Thyroid gland (tissue), 4 donors: ENCODE data around the gene CDC42EP4.

Experiments used
- POLR2A ChIP-seq, 2 donors: fragments of 450-650 bp; IDR thresholded peaks; one replicate each; pipeline ENCODE4 v1.6.1; 2017; ENCODE audit warnings: antibody characterized with exemption in 2 of 2, mild to moderate bottlenecking in 2 of 2, moderate library complexity in 1 of 2
- TF ChIP-seq, protein P1 (sequence below), 6 experiments: fragments of 200-600 bp in 3 of 6; fragments of 450-650 bp in 3 of 6; sonication (generic) in 3 of 6; IDR thresholded peaks; one replicate each; pipeline ENCODE4 v1.5.1; 2016 to 2019; ENCODE audit warnings: antibody characterized with exemption in 6 of 6, mild to moderate bottlenecking in 2 of 6, inconsistent platforms in 1 of 6, moderate library complexity in 1 of 6

DNA sequence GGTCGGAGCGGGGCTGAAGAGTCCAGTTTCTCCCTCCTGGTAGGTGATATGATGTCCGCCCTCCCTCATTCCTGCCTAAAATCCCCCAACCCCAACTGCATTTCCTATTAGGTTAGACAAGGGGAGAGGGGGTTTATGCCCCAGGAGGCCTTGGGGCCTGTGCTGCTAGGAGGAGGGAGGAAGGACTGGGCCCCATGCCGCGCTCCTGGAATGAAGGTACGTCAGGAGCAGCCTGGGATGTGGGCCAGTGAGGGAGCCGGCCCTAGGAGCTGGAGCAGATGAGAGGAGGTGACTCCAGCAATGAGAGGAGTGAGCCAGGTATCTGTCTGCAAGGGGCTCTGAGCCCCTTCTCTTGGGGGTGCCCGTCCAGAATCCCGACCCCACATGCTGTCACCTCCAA is 46.9 kb upstream of the CDC42EP4 start:
- TF ChIP-seq, protein P1, sequence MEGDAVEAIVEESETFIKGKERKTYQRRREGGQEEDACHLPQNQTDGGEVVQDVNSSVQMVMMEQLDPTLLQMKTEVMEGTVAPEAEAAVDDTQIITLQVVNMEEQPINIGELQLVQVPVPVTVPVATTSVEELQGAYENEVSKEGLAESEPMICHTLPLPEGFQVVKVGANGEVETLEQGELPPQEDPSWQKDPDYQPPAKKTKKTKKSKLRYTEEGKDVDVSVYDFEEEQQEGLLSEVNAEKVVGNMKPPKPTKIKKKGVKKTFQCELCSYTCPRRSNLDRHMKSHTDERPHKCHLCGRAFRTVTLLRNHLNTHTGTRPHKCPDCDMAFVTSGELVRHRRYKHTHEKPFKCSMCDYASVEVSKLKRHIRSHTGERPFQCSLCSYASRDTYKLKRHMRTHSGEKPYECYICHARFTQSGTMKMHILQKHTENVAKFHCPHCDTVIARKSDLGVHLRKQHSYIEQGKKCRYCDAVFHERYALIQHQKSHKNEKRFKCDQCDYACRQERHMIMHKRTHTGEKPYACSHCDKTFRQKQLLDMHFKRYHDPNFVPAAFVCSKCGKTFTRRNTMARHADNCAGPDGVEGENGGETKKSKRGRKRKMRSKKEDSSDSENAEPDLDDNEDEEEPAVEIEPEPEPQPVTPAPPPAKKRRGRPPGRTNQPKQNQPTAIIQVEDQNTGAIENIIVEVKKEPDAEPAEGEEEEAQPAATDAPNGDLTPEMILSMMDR (IDR thresholded peaks at IDR 0.05) = no peak
- no peak for TF ChIP-seq POLR2A (IDR thresholded peaks at IDR 0.05)
